SK-N-SH treated with all-trans-retinoic acid at 6 μM for 48 hours (cell line): Measurements from ENCODE around the gene CDC42EP2.

ENCODE experiments used
- ARNTL ChIP-seq: fragments of 450-650 bp; formaldehyde crosslinking; IDR thresholded peaks from 2 replicates; pipeline ENCODE4 v1.5.0; 2020; ENCODE audit warnings: low read depth, mild to moderate bottlenecking, moderate library complexity, borderline replicate concordance
- CSDC2 ChIP-seq: fragments of 250-450 bp; sonication (Bioruptor Pico); IDR thresholded peaks from 2 replicates; pipeline ENCODE4 v1.5.0; 2020; ENCODE audit warnings: mild to moderate bottlenecking, moderate library complexity
- GLIS3 ChIP-seq: fragments of 250-450 bp; sonication (Bioruptor Pico); IDR thresholded peaks from 2 replicates; pipeline ENCODE4 v1.5.0; 2020; ENCODE audit warnings: mild to moderate bottlenecking, moderate library complexity
- OSR1 ChIP-seq: fragments of 250-450 bp; sonication (Bioruptor Pico); IDR thresholded peaks from 2 replicates; pipeline ENCODE4 v1.8.0; 2022; ENCODE audit warnings: moderate library complexity, mild to moderate bottlenecking, inconsistent platforms
- PPARA ChIP-seq: fragments of 250-450 bp; sonication (Bioruptor Pico); IDR thresholded peaks from 2 replicates; pipeline ENCODE4 v1.5.0; 2020; ENCODE audit warnings: mild to moderate bottlenecking, borderline replicate concordance
- RARB ChIP-seq: fragments of 250-450 bp; sonication (Bioruptor Pico); IDR thresholded peaks from 2 replicates; pipeline ENCODE4 v1.8.0; 2021; ENCODE audit warnings: mild to moderate bottlenecking, moderate library complexity
- ZC3H10 ChIP-seq: fragments of 250-450 bp; sonication (Bioruptor Pico); IDR thresholded peaks from 2 replicates; pipeline ENCODE4 v1.5.1; 2021; ENCODE audit warnings: mild to moderate bottlenecking, moderate library complexity
- ZFP30 ChIP-seq: fragments of 450-650 bp; formaldehyde crosslinking; IDR thresholded peaks from 2 replicates; pipeline ENCODE4 v1.5.0; 2022; ENCODE audit warnings: mild to moderate bottlenecking, moderate library complexity
- ZNF70 ChIP-seq: fragments of 450-650 bp; formaldehyde crosslinking; IDR thresholded peaks from 2 replicates; pipeline ENCODE4 v1.5.0; 2020; ENCODE audit warnings: mild to moderate bottlenecking, moderate library complexity
- TF ChIP-seq, protein P1 (sequence below): fragments of 250-450 bp; sonication (Bioruptor Pico); IDR thresholded peaks from 2 replicates; pipeline ENCODE4 v1.5.0; 2020; ENCODE audit warnings: mild to moderate bottlenecking, moderate library complexity
- TF ChIP-seq, protein P2 (sequence below): fragments of 250-450 bp; sonication (Bioruptor Pico); IDR thresholded peaks from 2 replicates; pipeline ENCODE4 v1.8.0; 2021; ENCODE audit warnings: low read depth, mild to moderate bottlenecking, moderate library complexity, borderline replicate concordance
- TF ChIP-seq, protein P3 (sequence below): fragments of 250-450 bp; sonication (Bioruptor Pico); IDR thresholded peaks from 2 replicates; pipeline ENCODE4 v1.5.1; 2020; ENCODE audit warnings: low read depth, mild to moderate bottlenecking, moderate library complexity

DNA sequence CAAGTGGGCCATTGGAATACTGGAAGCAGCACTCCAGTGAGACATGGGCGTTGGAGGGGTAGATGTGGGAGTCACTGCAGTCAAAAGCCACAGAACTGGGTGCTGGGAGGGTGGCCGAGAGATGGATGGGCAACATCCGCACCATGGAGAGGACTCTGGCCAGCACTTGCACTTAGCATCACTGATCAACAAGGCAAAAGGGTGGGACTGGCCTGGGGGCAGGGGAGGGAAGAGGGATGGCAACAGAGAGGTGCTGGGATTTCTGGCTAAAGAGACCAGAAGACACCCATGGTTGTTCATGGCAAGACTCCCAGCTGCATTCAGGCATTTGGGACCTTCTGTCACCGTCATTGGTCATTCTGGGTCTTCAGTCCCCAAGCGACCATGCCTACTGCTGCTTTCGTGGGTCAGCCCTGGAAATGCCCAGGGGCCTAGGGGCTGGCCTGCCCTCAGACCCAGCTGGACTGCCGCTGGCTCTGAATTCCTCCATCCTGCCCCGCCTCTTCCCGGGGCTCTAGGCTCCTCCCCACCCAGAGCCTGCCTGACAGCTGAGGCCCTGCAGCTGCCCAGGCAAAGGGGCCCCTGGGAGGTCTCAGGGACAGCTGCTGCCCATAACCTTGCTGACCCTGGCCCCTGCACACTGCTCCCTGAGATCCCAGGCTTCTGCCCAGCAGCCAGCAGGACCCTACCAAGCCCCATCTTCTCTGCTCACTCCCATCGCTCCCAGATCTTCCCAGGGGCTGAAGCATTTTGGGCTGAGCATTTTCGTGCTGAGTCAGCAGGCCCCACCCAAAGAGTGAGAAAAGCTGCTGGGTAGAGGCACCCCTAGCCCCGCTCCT, 13.0 kb upstream of the CDC42EP2 start:
- TF ChIP-seq RARB (CRISPR knock-in tag) (no peak), PPARA (CRISPR knock-in tag) (no peak), OSR1 (CRISPR knock-in tag) (no peak), ARNTL (no peak), ZFP30 (no peak), ZNF70 (no peak), ZC3H10 (no peak), GLIS3 (CRISPR knock-in tag) (no peak), CSDC2 (CRISPR knock-in tag) (no peak)
- TF ChIP-seq, protein P1, sequence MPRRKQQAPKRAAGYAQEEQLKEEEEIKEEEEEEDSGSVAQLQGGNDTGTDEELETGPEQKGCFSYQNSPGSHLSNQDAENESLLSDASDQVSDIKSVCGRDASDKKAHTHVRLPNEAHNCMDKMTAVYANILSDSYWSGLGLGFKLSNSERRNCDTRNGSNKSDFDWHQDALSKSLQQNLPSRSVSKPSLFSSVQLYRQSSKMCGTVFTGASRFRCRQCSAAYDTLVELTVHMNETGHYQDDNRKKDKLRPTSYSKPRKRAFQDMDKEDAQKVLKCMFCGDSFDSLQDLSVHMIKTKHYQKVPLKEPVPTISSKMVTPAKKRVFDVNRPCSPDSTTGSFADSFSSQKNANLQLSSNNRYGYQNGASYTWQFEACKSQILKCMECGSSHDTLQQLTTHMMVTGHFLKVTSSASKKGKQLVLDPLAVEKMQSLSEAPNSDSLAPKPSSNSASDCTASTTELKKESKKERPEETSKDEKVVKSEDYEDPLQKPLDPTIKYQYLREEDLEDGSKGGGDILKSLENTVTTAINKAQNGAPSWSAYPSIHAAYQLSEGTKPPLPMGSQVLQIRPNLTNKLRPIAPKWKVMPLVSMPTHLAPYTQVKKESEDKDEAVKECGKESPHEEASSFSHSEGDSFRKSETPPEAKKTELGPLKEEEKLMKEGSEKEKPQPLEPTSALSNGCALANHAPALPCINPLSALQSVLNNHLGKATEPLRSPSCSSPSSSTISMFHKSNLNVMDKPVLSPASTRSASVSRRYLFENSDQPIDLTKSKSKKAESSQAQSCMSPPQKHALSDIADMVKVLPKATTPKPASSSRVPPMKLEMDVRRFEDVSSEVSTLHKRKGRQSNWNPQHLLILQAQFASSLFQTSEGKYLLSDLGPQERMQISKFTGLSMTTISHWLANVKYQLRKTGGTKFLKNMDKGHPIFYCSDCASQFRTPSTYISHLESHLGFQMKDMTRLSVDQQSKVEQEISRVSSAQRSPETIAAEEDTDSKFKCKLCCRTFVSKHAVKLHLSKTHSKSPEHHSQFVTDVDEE (CRISPR knock-in tag), result no peak
- TF ChIP-seq, protein P2, sequence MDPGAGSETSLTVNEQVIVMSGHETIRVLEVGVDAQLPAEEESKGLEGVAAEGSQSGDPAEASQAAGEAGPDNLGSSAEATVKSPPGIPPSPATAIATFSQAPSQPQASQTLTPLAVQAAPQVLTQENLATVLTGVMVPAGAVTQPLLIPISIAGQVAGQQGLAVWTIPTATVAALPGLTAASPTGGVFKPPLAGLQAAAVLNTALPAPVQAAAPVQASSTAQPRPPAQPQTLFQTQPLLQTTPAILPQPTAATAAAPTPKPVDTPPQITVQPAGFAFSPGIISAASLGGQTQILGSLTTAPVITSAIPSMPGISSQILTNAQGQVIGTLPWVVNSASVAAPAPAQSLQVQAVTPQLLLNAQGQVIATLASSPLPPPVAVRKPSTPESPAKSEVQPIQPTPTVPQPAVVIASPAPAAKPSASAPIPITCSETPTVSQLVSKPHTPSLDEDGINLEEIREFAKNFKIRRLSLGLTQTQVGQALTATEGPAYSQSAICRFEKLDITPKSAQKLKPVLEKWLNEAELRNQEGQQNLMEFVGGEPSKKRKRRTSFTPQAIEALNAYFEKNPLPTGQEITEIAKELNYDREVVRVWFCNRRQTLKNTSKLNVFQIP (CRISPR knock-in tag), result no peak
- TF ChIP-seq, protein P3, sequence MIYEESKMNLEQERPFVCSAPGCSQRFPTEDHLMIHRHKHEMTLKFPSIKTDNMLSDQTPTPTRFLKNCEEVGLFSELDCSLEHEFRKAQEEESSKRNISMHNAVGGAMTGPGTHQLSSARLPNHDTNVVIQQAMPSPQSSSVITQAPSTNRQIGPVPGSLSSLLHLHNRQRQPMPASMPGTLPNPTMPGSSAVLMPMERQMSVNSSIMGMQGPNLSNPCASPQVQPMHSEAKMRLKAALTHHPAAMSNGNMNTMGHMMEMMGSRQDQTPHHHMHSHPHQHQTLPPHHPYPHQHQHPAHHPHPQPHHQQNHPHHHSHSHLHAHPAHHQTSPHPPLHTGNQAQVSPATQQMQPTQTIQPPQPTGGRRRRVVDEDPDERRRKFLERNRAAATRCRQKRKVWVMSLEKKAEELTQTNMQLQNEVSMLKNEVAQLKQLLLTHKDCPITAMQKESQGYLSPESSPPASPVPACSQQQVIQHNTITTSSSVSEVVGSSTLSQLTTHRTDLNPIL (CRISPR knock-in tag), result no peak
